ENCODE measurements around the gene SYT5. TPM values are rescaled to one million over a fixed set of nuclear protein-coding genes. Genes with fewer than 3 reads are reported as not detected.
"Not testable (repeated sequence)": the region's sequence is repeated elsewhere in the genome, so short reads cannot be mapped to it uniquely, and the experiment has no call there.

The SYT5 gene
- total and polyA plus RNA-seq, 10 donors = 0.06 to 1.4 (median 0.18) TPM; not detected in 6

GRCh38 chr19:55225415-55225958 is 45.4 kb upstream of the SYT5 start:
- Histone ChIP-seq H3K27me3 (replicated peaks in 1 of 7) (no peaks in the 10 kb centered on the region), H3K4me1 (peaks cover 0 to 16% (median 5%) of the 10 kb centered on the region in 6 donors), H3K27ac (no peak overlapping the region), H3K4me3 (no peak overlapping the region), H3K36me3 (peaks cover 0 to 66% (median 48%) of the 10 kb centered on the region in 6 donors), H3K9me3 (peaks cover 0 to 8% (median 6%) of the 10 kb centered on the region in 8 donors)
- WGBS, 5 donors = 71 to 89% (median 81%) methylated on average over 7 of the region's 7 CpGs
- TF ChIP-seq CTCF (IDR thresholded peaks at IDR 0.05 in 8 of 11, conservative IDR thresholded peaks at IDR 0.05 in 3 of 11) = no peak
- peak in 2 of 3 donors; percentile 25 to 38 for TF ChIP-seq POLR2AphosphoS5 (IDR thresholded peaks at IDR 0.05)
- no peak for TF ChIP-seq POLR2A (IDR thresholded peaks at IDR 0.05)
- intact Hi-C loops (cut with DNase I; ENCODE audit: low total_unique reads) = no loop called here
- DNase-seq = no peak

- H3K4me3 ChIP-seq; H3K27ac ChIP-seq; H3K27me3 ChIP-seq (replicated peaks in 1 of 7); H3K4me1 ChIP-seq; DNase-seq; intact Hi-C loops (cut with DNase I; ENCODE audit: low total_unique reads): not testable (repeated sequence)
- WGBS, 5 donors = 70 to 80% (median 76%) methylated on average over 9 to 11 of the region's 11 CpGs
- H3K36me3 ChIP-seq = peaks cover 0 to 59% (median 42%) of the 10 kb centered on the region in 6 donors
- peaks cover 0 to 14% (median 10%) of the 10 kb centered on the region in 8 donors for H3K9me3 ChIP-seq
Observed at GRCh38 chr19:55224679-55225414, 44.8 kb upstream of the SYT5 start.

- no peak for DNase-seq
- 80 to 89% (median 87%) methylated on average over 24 to 26 of the region's 26 CpGs for WGBS, 5 donors
Observed at GRCh38 chr19:55224038-55224665, 44.1 kb upstream of the SYT5 start.

More at GRCh38 chr19:55224038-55224665, 44.1 kb upstream of the SYT5 start:
- intact Hi-C loops (cut with DNase I; ENCODE audit: low total_unique reads) = no loop called here
- H3K36me3 ChIP-seq = peaks cover 0 to 52% (median 35%) of the 10 kb centered on the region in 6 donors
- H3K27me3 ChIP-seq (replicated peaks in 1 of 7) = no peaks in the 10 kb centered on the region
- no peak for TF ChIP-seq CTCF (IDR thresholded peaks at IDR 0.05 in 8 of 11, conservative IDR thresholded peaks at IDR 0.05 in 3 of 11)
- TF ChIP-seq POLR2A (IDR thresholded peaks at IDR 0.05) = no peak
- TF ChIP-seq POLR2AphosphoS5 (IDR thresholded peaks at IDR 0.05) = peak; percentile 1 to 61 (median 7)
- peaks cover 0 to 7% (median 0%) of the 10 kb centered on the region in 6 donors for H3K4me1 ChIP-seq
- H3K27ac ChIP-seq = no peak overlapping the region
- no peak overlapping the region for H3K4me3 ChIP-seq
- peaks cover 0 to 14% (median 10%) of the 10 kb centered on the region in 8 donors for H3K9me3 ChIP-seq
